ENCODE results near the gene RNASEH1.

Gene RNASEH1, protein sequence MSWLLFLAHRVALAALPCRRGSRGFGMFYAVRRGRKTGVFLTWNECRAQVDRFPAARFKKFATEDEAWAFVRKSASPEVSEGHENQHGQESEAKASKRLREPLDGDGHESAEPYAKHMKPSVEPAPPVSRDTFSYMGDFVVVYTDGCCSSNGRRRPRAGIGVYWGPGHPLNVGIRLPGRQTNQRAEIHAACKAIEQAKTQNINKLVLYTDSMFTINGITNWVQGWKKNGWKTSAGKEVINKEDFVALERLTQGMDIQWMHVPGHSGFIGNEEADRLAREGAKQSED

DNA sequence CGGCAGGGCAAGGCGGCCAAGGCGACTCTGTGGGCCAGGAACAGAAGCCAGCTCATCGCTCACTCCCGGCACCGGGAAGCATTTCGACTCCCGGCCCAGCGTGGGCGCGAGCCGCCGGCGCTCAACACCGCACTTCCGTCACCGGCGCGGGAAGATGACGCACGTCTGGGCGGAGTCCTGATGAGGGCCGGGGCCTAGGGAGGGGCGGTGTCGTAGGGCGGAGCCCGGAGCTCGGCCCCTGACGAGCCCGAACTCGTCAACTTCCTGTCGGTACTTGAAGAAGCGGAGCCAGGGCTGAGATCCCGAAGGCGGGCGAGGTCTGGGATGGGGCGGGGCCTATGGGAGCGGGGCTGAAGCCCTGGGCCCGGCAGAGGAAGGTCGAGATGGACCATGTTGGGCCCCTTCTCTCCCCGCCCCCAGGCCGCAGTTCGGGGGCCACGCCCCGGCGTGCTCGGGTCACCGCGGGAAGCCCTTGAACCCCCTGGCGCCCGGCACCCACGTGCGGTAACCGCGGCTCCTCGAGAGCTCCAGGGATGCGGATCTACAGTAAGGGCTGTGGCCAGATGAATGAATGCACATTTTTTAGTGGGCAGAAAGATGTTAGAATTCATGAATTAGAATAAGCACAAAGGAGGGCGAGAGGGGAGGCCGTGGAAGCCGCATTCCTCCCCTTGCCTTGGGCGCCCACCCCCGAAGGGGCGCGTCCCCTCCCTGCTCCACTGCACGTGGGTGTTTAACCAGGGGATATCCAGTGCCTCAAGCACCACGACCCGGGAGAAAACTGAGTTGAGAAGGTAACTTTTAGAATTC, at the start of gene RNASEH1:
RNASEH1 (minus strand) TSS at position 129 of the 810 bp plus-strand sequence; CDS start at position 56, 73 bp downstream.
- peak; percentile 99 for DNase-seq

DNA sequence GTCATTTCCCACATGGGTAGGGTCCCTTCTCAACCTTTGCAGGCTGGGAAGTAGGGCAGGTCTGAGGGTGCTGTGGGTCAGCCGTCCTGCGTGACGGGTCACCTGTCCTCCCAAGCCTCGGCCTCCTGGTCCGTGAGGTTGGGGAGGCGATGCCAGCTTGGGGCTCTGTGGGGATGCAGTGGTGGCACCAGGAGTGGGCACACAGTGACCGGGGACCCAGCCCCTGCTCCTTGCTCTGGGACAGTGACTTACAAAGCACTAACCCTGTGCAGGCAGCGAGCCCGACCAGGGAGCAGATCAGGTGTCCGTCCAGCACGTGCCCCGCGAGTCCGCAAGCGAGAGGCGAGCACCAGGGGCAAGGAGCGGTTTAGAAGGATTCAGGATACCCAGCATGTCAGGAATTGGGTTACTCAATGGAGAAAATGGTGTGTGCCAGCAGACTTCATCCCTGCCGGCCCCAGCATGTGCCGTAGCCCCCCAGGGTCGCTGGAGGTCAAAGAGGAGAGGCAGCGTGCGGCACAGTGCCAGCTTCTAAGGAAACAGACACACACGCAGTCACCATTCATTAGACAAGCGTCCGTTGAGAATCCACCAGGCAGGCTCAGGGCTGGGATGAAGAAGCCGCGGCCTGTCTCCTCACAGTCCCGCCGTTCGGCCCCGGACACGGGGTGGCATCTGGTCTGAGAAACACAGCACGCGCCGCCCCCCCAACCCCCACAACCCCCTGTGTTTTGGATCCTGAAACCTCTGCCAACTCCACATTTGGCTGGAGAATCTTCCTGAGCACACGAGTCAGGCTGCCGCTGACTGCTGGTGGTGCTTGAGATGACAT, 48.5 kb upstream of the RNASEH1 start:
- no peak for DNase-seq

DNA sequence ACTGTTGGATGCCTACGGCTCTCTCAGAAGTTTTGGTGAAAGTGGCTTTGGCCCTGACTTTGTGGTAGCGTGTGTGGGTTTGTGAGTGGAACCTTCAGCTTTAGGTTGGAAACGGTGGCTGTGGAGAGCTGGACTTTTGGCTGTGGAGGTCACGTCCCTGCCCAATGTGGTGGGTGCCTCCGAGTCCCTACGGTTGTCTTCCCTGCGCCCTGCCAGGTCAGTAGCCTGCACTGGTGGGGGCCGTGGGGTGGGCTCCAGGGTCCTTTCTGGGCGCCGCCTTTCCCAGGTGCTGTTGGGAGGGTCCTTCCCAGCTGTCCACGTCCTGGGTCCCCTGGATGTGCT, 47.9 kb upstream of the RNASEH1 start:
- DNase-seq, result no peak

DNA sequence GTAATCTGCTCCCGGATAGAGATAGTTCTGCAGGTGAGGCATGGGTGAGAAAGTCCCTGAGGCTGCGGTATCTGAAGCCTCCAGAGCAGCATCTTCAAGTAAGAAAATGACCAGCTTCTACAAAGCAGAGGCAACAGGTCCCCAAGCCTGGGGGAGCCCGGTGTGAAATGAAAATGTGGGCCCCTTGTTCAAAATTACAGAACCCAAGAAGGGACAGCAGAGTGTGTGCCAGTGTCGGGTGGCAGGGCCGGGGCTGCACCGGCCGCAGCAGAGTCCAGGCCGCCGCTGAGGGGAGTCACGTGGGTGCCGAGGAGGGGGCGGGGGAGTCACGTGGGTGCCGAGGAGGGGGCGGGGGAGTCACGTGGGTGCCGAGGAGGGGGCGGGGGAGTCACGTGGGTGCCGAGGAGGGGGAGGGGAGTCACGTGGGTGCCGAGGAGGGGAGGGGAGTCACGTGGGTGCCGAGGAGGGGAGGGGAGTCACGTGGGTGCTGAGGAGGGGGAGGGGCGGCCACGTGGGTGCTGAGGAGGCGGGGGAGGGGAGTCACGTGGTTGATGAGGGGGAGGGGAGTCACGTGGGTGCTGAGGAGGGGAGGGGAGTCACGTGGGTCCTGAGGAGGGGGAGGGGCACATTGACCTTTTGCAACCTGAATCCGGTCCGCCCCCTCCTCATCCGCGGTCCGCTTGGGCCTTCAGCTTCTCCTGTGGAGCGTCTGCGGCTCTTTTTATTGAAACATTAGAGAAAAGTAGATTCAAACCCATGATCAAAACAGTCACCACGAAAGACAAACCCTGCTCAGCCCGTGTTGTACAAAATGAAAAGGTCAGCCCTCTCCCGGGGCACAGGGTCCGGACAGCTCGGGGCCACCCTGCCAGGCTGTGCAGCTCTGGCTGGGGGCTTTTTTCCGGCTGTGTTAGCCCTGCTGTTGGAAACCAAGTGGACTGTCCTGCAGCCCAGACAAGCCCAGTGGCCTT, 47.1 kb upstream of the RNASEH1 start:
- peak; percentile 61 for DNase-seq

DNA sequence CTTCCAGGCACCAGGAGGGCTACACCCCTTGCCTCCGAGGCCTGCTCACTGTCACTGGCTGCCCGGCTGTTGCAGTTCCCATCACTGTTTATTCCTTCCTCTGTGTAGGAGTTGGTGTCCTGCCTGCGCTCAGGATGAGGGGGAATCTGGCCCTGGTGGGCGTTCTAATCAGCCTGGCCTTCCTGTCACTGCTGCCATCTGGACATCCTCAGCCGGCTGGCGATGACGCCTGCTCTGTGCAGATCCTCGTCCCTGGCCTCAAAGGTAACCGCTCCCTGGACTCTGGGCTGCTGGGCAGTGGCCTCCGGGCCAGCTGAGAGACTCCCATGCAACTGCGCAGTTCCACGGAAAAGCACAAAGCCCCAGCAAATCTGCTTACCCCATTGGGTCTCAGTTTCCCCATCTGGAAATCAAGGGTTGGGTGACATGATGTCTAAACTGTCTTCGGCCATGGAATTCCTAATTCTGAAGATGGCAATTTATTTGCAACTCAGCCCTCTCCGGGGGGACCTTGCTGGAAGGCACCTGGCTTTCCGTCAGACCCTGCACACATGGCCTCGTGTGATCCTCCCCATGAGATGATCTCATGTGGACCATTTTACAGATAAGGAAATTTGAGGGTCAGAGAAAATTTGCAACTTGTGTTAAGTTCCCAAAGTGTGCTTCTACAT, 46.2 kb upstream of the RNASEH1 start:
- DNase-seq, result no peak

DNA sequence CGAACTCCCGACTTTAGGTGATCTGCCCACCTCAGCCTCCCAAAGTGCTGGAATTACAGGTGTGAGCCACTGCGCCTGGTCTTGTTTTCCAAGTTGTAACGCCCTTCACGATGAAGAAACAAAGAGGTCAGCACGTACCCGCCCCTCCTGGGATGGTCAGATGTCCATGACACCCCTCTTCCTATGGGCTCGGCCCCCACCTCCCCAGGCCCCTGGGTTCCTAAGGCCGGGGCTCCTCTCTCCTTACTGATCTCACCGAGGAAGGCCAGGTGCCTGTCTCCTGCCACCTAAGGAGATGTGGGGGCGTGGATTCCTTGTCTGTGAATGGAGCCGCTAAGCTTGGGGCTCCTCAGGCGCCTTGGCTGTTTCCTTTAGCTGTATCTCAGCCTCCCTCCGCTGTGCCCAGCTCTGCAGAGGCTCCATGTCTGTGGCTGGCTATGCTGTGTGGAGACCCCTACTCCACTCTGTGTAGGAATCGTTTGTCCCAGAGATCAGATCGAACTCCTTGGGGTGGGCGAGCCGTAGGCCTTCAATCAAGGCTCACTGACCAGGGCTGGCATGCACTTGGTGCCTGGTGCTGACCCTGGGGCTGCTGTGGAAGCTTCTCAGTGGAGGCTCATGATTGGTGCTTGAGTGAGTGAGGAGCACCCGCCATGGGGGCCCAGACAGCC, 45.5 kb upstream of the RNASEH1 start:
- DNase-seq, result no peak

DNA sequence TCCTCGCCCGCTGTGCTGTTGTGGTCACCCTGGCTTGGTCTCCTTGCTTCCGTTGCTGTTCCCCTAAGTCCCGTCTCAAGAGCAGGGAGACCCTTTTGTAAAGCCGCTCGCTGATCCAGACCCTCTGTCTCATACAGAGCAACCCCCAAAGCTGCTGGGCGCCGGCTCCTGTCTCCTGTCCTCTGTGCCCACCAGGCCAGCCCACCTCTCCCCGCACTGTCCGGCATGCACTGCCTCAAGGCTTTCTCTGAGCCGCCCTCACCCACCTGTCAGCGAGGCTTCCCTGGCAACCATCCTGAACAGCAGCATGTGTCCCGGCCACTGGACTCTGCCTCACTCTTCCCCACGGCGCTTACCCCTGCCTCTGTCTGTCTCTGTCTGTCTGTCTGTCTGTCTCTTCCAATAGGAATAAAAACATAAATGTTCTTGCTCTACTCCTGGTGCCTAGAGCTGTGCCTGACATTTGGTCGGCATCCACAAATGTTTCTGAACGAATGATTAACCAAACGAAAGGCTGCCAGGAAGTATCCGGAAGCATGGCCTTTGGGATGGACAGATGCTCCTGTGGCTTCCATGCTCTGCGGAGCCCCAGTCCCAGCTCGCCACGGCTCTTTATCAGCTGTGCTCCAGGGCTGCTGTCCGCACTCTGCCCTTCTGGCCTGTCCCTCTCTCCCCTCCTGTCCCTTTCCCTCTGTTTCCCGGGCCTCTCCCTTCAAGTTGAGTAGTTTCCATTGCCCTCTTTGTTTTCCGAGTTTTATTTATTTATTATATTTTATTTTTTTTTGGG, 44.6 kb upstream of the RNASEH1 start:
- no peak for DNase-seq

DNA sequence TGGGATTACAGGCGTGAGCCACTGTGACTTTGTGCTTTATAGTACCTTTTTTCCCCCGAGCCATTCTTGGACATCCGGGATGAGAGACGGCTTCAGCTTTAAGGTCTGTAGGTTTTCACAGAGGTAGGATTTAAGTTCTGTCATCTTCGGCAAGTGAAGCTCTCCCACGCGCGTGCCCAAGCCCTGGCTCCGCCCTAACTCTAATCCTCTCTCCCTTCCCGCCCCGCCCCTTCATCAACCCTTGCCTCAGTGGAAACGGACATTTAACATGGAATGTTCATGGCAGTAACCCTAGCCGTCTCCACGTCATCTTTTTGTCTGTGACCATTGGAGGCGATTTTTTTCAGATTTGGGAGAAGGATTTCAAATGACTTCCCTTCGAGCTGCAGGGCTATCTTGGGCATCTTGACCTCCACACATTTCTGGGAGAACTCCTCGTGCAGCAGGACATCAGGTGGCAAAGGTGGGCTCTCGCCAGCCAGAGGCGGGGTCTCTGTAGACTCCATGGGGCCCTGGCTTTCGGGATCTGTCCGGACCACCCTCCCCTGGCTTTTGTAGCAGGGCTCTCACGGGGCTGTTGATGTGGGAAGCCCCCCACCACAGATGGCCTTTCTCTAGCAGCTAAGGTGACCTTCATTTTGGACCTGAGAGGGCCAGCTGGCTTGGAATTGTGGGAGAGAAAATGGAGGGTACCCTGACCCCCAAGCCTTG, 43.6 kb upstream of the RNASEH1 start:
- no peak for DNase-seq

DNA sequence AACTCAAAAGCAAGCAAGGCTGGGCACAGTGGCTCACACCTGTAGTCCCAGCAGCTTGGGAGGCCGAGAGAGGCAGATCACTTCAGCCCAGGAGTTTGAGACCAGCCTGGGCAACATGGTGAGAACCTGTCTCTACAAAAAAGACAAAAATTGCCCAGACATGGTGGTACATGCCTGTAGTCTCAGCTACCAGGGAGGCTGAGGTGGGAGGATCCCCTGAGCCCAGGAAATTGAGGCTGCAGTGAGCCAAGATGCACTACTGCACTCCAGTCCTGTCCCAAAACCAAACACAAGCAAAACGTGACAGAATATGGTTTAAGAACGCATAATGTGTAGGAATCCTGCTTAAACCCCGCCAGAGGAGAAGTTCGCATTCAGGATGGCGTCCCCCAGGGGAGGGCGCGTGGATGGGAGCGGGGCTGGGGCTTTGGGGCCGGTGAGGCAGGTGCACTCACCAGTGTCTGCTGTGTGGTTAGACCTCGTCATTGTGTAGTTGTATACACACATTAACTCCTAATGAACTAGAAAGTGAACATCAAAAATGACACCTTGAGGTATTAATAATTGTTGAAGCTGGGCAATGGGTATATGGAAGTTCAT, 42.2 kb upstream of the RNASEH1 start:
- DNase-seq, result no peak

DNA sequence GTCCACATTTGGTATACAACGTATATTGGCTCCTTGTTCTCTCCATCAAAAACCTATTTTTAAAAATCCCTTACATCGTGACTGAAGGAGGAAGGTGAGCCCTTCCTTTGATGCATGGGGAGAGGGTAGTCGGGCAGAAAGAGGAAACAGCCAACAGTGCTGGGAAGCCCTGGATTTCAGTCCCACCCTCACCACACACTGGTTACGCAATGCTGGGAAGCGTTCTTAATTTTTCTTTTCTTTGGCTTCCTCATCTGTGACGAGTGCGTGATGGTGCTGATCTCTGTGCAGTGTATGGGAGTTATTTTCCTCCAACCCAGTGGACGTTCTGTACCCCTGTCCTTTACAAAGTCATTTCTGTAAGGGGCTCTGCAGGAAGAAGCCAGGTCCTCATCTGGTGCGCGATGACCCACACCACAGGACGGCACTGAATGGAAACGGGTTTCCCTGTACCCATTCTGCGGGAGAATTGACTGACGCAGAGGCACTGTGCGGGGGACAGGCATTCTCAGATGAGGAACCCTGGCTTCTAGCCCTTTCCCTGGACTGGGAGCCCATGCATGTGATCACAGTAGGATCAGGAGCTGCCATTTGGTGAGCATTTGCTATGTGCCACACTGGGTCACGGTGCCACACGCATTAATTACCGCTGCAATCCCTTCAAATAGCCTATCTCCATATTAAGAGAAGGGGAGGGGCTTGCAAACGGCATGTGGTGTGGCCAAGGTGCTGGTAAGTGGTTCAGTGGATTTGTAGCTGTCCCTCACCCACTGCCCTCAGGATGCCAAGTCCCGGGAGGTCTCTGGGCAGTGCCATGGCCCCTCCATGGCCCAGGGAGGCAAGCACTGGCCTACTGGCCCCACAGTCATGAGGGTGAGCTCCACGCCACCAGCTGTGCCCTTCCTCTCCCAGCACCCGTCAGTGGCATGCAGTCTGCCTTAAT, 41.0 kb upstream of the RNASEH1 start:
- no peak for DNase-seq

DNA sequence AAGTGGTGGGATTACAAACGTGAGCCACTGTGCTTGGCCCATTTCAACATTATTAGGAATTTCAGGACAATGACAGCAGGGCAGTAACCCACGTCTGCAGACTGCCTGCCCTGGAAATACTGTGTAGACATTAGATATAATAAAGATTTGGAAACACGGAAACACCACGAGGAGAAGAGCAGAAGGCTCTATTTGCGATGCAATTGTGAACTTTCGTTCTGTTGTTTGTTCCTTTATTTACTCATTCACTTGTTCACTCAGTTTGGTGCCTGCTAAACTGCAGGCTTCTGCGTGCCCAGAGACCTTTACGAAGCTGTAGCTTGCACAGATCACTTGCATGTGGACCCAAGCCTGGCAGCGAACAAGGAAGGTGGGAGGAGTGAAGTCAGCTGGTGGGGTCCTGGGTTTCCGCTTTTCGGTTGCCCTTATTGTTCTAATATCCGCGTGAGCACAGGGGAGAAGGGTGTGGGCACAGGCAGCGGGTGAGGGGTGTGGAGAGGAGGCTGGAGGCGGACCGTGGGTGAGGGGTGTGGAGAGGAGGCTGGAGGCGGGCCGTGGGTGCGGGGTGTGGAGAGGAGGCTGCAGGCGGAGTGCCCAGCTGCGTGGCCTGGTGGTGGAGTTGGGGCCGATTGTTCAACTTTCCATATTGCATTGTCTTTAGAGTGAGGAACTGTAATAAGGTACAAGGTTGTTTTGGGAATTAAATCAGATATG, 40.2 kb upstream of the RNASEH1 start:
- DNase-seq, result no peak

DNA sequence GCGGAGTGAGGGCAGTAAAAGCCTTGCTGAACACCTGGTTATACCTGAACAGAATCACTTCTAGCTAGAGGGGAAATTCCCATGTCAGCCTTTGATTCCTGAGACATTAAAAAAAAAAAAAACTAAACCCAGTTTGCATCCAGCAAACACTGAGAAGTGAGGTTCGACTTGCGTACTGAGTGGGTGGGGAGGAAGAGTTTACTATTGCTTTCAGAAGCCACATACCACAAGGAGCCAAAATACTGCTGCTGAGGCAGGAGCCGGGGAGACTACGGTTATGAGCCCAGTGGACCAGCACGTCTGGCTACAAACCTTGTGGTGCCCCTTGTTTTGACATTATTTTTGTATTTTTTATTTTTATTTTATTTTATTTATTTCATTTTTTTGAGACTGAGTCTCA, 39.4 kb upstream of the RNASEH1 start:
- no peak for DNase-seq

DNA sequence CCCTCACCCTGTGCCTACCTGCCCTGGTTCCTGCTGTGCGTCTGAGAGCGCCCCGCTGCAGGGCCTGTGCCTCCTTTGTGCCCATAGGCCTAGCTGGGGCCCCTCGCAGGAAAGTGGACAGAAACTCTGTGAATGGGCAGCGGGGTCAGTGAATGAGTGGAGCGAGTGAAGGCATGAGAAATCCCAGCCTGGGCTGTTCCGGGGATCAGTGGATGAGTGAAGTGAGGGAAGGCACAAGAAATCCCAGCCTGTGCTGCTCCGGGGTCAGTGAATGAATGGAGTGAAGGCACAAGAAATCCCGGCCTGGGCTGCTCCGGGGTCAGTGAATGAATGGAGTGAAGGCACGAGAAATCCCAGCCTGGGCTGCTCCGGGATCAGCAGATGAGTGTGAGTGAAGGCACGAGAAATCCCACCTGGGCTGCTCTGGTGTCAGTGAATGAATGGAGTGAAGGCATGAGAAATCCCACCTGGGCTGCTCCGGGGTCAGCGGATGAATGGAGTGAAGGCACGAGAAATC, 38.8 kb upstream of the RNASEH1 start:
- DNase-seq, result no peak

DNA sequence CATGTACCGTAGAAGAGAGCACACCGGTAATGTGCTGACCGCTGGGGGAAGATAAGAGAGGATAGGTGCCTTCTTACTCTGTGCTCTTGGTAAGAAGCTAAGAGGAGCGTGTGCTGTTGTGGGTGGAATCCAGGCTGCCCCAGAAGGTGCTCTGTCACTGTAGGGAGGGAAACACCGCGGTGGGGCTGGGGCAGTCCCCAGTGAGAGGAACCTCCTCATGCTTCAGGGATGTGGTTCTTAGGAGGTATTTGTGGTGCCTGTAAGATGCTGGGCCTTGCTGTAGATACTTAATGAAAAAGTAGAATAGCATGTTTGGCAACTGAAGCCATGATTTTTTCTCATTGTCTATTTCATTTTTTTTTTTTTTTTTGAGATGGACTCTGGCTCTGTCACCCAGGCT, 37.9 kb upstream of the RNASEH1 start:
- peak; percentile 59 for DNase-seq

DNA sequence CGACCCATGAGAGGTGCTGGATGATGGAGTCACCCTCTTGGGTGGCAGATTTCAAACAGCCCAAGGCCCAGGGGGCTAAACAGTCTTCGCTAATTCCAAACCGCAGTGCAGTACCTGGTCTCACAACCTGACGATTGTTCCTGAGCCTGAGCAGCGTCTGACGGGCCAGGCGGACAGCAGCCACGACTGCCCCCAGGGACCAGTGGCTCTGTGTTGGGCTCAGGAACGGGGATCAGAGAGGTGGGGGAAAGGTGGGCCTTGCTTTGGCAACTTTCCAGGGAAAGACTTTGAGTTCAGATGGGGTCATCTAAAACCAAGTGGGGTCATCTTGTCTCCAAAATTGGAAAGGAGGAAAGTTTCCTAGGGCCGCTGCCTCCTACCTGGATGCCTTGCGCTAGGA, 37.3 kb upstream of the RNASEH1 start:
- DNase-seq, result no peak

DNA sequence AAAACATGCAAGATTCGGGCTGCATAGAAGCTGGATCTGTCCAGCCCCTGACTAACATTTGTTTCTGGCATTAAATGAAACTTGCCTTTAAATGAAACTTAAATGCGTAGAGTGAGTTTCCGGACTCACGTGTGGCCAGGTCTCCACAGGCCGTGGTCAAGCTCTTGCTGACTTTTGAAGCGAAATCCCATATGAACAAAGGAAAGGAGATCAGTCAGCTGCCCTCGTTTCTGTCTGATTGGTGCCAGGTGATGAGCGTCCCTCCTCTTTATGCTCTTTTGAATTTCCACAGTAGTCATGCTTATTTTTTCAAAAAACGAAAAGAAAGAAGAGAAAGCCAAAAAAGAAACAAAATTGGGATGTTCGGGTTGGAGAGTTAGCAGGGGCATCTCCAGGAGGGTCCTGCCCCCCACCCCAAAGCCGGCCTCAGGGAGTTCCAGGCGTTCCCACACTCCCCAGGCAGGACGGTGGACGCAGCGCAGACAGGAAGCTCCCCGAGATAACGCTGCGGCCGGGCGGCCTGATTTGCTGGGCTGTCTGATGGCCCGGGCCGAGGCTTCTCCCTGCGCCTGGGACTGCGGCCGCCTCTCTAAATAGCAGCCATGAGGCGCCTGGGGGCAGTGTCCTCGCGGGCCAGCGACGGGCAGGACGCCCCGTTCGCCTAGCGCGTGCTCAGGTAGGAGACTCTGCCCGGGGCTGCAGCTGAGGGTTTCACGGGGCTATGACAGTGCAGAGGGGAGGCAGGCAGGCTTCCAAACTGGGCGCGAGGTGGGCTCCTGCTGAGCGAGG, 36.6 kb upstream of the RNASEH1 start, which contains the start of gene COLEC11:
COLEC11 (plus strand) TSS at position 620 of the 789 bp plus-strand sequence. CDS start 9,229 bp downstream, outside the sequence.
- DNase-seq, result no peak

Data from activated naive CD4-positive, alpha-beta T cell treated with anti-CD3 and anti-CD28 coated beads, Interleukin-2, amount 50 U/mL, for 16 hours (primary cell).